ENCODE measurements around the gene AATF.

GRCh38 chr17:37098910-37099664, 150.3 kb downstream of the AATF start:
- TF ChIP-seq CTCF (IDR thresholded peaks at IDR 0.05) (no peak), POLR2A (IDR thresholded peaks at IDR 0.05) (no peak)
